ENCODE data around the gene CAMK1D. TPM values are rescaled to one million over a fixed set of nuclear protein-coding genes. Genes with fewer than 3 reads are reported as not detected.

Gene CAMK1D
- total and polyA plus RNA-seq, 3 donors from 2014 or later, result 10.0 to 14.5 (median 14.0) TPM

DNA sequence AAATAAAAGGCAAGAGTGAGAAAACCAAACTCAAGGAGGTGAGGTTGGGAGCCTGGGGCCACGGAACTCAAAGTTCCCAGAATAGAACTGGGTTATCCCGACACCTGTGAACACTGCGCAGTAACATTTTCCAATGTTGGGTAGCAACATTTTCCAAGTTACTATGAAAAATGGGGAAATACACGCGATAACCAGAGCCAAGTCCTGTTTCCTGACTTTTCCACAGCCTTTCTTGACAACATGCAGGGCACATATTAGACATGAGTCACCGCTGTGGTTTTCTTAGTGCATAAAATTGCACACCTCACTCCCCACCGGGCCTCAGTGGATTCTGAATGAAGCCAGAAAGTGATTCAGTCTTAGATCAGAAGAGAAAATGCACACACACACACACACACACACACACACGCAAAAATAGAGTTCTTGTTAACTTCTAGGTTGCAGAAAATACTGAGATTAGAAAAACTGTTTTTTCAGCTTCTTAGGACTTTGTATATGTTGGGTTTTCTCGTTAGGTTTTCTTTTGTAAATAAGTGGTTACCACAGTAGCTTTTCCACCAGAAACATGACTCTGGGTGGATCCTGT lies 70.0 kb downstream of the CAMK1D start:
- WGBS, 2 donors, result 68% methylated on average over 9 of the region's 9 CpGs
- no peak overlapping the region for H3K4me3 ChIP-seq
- no peaks in the 10 kb centered on the region for H3K4me1 ChIP-seq
- no peaks in the 10 kb centered on the region for H3K9me3 ChIP-seq
- TF ChIP-seq POLR2A (IDR thresholded peaks at IDR 0.05), result no peak
- TF ChIP-seq, protein P1, sequence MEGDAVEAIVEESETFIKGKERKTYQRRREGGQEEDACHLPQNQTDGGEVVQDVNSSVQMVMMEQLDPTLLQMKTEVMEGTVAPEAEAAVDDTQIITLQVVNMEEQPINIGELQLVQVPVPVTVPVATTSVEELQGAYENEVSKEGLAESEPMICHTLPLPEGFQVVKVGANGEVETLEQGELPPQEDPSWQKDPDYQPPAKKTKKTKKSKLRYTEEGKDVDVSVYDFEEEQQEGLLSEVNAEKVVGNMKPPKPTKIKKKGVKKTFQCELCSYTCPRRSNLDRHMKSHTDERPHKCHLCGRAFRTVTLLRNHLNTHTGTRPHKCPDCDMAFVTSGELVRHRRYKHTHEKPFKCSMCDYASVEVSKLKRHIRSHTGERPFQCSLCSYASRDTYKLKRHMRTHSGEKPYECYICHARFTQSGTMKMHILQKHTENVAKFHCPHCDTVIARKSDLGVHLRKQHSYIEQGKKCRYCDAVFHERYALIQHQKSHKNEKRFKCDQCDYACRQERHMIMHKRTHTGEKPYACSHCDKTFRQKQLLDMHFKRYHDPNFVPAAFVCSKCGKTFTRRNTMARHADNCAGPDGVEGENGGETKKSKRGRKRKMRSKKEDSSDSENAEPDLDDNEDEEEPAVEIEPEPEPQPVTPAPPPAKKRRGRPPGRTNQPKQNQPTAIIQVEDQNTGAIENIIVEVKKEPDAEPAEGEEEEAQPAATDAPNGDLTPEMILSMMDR (IDR thresholded peaks at IDR 0.05), result no peak
- H3K36me3 ChIP-seq (ENCODE audit: low read depth, missing control alignments), result no peaks in the 10 kb centered on the region
- no peak for DNase-seq
- intact Hi-C loops (cut with DNase I; ENCODE audit: low total_unique reads), result no loop called here
- no peaks in the 10 kb centered on the region for H3K27me3 ChIP-seq
- peak overlapping the region in 1 of 2 donors; percentile 15 for H3K27ac ChIP-seq

DNA sequence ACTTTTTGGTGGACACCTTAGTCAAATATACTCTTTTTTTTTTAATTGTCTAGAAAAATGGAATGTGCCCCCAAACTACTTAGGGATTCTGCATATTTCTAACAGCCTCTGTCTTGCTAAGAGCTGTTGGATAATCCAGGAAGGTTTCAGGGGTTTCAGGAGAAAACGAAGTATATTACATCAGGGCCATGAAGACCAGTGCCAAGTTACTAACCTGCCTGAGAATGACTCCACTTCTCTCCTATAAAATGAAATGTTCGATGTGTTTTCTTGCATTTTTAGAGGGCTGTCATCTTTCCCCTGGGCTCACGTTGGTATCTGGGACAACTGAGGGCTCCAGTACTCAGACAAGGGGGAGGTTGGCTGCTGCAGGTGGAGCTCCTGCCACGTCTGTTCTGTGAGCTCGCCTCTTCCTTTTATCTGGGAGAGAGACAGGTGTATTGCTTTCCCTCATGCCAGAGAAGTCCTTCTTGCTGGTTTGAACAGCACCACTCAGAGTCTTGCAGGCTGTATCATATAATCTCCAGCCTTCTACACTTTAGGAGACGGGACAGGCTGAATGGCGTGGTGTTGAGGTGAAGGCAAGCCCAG lies 71.3 kb downstream of the CAMK1D start:
- Histone ChIP-seq H3K9me3 (no peaks in the 10 kb centered on the region), H3K4me1 (no peaks in the 10 kb centered on the region), H3K27ac (no peak overlapping the region), H3K27me3 (no peaks in the 10 kb centered on the region), H3K36me3 (ENCODE audit: low read depth, missing control alignments) (no peaks in the 10 kb centered on the region), H3K4me3 (no peak overlapping the region)
- DNase-seq, result no peak
- intact Hi-C loops (cut with DNase I; ENCODE audit: low total_unique reads), result no loop called here
- no peak for TF ChIP-seq POLR2A (IDR thresholded peaks at IDR 0.05)
- TF ChIP-seq, protein P1 (IDR thresholded peaks at IDR 0.05), result no peak
- WGBS, 2 donors, result 91 to 92% methylated on average over 7 of the region's 7 CpGs

DNA sequence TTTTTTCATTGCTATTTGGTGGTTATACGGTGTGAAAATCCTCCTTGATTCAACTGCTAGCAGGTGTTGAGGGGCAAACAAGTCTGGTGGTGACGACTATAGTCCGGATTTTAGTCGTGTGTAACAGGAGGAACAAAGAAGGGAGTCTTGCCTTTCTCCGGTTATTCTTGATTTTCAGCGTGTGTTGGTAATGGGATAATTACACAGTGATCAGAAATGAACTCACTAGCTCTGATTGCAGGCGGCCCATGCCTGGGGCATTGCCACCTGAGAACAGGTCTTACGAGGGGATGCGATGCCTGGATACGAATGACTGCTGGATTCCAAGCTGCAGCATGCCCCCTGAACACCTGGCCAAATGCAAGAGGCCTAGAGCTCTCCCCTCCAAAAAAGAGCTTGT lies 72.8 kb downstream of the CAMK1D start:
- 88 to 97% methylated on average over 10 of the region's 10 CpGs for WGBS, 2 donors
- TF ChIP-seq POLR2A (IDR thresholded peaks at IDR 0.05), result no peak
- TF ChIP-seq, protein P1 (IDR thresholded peaks at IDR 0.05), result no peak
- DNase-seq, result no peak
- no peak overlapping the region for H3K4me3 ChIP-seq
- H3K4me1 ChIP-seq, result no peaks in the 10 kb centered on the region
- H3K9me3 ChIP-seq, result no peaks in the 10 kb centered on the region
- H3K27ac ChIP-seq, result no peak overlapping the region
- intact Hi-C loops (cut with DNase I; ENCODE audit: low total_unique reads), result no loop called here
- H3K36me3 ChIP-seq (ENCODE audit: low read depth, missing control alignments), result no peaks in the 10 kb centered on the region
- H3K27me3 ChIP-seq, result no peaks in the 10 kb centered on the region

DNA sequence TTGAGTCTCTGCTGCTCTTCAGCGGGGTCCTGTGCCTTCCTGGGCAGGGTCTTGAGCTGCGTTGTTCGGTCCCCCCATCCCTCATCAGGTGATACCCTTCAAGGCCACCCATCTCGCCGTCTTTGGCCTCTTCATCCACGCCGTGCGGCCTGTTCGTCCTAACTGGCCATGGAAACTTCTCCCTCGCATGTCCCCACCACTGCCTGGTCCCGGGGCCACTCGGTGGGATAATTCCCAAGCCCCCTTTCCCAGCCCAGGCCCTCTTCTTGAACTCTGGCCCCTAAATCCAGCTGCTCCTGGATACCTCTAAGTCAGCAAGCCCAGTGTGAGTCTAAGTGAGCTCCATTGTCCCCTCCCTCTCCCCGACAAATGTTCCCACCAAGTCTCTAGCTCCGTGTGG lies 74.5 kb downstream of the CAMK1D start:
- WGBS, 2 donors, result 98% methylated on average over 14 of the region's 14 CpGs
- intact Hi-C loops (cut with DNase I; ENCODE audit: low total_unique reads), result no loop called here
- TF ChIP-seq, protein P1 (IDR thresholded peaks at IDR 0.05), result no peak
- TF ChIP-seq POLR2A (IDR thresholded peaks at IDR 0.05), result no peak

DNA sequence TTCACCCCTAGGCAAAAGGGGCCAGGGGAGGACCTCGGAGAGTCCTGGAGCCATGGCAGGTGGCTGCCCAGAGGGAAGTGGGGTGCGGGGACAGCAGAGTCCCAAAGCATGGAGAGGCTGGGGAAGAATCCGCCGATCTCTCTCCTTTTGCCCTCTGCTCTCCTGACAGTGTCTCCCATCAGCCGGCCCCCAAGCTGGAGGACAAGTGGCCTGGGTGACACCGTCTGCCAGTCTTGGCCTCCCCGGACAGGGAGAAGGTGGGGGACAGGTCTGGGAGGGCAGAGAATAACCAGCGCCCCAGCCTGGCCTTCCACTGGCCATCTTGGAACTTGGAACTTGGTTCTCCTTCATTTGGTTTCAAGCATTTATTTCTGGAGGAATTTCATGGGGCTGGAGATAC lies 77.9 kb downstream of the CAMK1D start:
- Histone ChIP-seq H3K36me3 (ENCODE audit: low read depth, missing control alignments) (no peaks in the 10 kb centered on the region), H3K4me3 (no peak overlapping the region), H3K4me1 (peaks cover 7% of the 10 kb centered on the region), H3K9me3 (no peaks in the 10 kb centered on the region), H3K27ac (no peak overlapping the region), H3K27me3 (no peaks in the 10 kb centered on the region)
- WGBS, 2 donors, result 95 to 100% methylated on average over 8 of the region's 8 CpGs
- intact Hi-C loops (cut with DNase I; ENCODE audit: low total_unique reads), result no loop called here
- no peak for DNase-seq
- no peak for TF ChIP-seq POLR2A (IDR thresholded peaks at IDR 0.05)
- TF ChIP-seq, protein P1 (IDR thresholded peaks at IDR 0.05), result no peak

More for the DNA sequence above, 74.5 kb downstream of the CAMK1D start:
- H3K27ac ChIP-seq, result no peak overlapping the region
- DNase-seq, result no peak
- H3K4me1 ChIP-seq, result no peaks in the 10 kb centered on the region
- no peak overlapping the region for H3K4me3 ChIP-seq
- H3K9me3 ChIP-seq, result no peaks in the 10 kb centered on the region
- no peaks in the 10 kb centered on the region for H3K36me3 ChIP-seq (ENCODE audit: low read depth, missing control alignments)
- H3K27me3 ChIP-seq, result no peaks in the 10 kb centered on the region

All from testis (tissue), 3 donors.